ENCODE results near the gene ETS1.

ETS1 gene

DNA sequence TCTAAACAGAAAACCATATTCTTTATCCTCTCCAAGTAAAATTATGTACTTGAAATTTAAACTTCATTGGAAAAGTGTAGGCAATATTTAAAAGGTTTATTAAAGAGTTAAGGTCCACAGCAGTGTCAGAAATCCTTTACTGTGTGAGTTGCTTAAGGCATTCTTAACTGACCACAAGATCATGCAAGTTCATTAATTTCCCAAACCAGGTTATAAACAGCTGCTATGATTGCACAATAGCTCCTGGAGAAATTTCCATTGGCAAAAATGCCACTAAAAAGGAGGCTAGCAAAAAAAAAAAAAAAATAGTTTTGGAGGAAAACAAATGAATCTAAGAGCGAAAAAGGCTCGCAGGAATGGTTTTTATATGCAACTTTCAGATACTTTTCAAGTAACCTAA, 106.2 kb downstream of the ETS1 start:
- TF ChIP-seq, protein P1, sequence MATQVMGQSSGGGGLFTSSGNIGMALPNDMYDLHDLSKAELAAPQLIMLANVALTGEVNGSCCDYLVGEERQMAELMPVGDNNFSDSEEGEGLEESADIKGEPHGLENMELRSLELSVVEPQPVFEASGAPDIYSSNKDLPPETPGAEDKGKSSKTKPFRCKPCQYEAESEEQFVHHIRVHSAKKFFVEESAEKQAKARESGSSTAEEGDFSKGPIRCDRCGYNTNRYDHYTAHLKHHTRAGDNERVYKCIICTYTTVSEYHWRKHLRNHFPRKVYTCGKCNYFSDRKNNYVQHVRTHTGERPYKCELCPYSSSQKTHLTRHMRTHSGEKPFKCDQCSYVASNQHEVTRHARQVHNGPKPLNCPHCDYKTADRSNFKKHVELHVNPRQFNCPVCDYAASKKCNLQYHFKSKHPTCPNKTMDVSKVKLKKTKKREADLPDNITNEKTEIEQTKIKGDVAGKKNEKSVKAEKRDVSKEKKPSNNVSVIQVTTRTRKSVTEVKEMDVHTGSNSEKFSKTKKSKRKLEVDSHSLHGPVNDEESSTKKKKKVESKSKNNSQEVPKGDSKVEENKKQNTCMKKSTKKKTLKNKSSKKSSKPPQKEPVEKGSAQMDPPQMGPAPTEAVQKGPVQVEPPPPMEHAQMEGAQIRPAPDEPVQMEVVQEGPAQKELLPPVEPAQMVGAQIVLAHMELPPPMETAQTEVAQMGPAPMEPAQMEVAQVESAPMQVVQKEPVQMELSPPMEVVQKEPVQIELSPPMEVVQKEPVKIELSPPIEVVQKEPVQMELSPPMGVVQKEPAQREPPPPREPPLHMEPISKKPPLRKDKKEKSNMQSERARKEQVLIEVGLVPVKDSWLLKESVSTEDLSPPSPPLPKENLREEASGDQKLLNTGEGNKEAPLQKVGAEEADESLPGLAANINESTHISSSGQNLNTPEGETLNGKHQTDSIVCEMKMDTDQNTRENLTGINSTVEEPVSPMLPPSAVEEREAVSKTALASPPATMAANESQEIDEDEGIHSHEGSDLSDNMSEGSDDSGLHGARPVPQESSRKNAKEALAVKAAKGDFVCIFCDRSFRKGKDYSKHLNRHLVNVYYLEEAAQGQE (IDR thresholded peaks at IDR 0.05; ENCODE audit: insufficient replicate concordance, low read depth): no peak
- TF ChIP-seq GABPA (IDR thresholded peaks at IDR 0.05; ENCODE audit: low read depth) (no peak), SPI1 (IDR thresholded peaks at IDR 0.05; ENCODE audit: borderline replicate concordance, low read depth) (no peak), CTCF (IDR thresholded peaks at IDR 0.05; ENCODE audit: insufficient read depth, low read length) (no peak)

GRCh38 chr11:128480665-128481064, 106.7 kb downstream of the ETS1 start:
- Histone ChIP-seq H3K27me3 (ENCODE audit: insufficient read depth, poor library complexity, severe bottlenecking) (peaks cover 5% of the 10 kb centered on the region), H3K27ac (replicated peaks) (no peak overlapping the region), H3K4me3 (replicated peaks; ENCODE audit: insufficient read depth, low read length) (no peak overlapping the region)
- DNase-seq (ENCODE audit: low read depth in 1 of 2, low spot score in 1 of 2): no peak
- TF ChIP-seq CTCF (IDR thresholded peaks at IDR 0.05; ENCODE audit: insufficient read depth, low read length) (no peak), POLR2AphosphoS5 (IDR thresholded peaks at IDR 0.05; ENCODE audit: low read depth) (no peak), SPI1 (IDR thresholded peaks at IDR 0.05; ENCODE audit: borderline replicate concordance, low read depth) (no peak)

More for the DNA sequence above, 106.2 kb downstream of the ETS1 start:
- Histone ChIP-seq H3K27ac (replicated peaks) (no peak overlapping the region), H3K4me3 (replicated peaks; ENCODE audit: insufficient read depth, low read length) (no peak overlapping the region), H3K27me3 (ENCODE audit: insufficient read depth, poor library complexity, severe bottlenecking) (peaks cover 5% of the 10 kb centered on the region)
- DNase-seq (ENCODE audit: low read depth in 1 of 2, low spot score in 1 of 2): no peak

- peaks cover 5% of the 10 kb centered on the region for H3K27me3 ChIP-seq (ENCODE audit: insufficient read depth, poor library complexity, severe bottlenecking)
- no peak for DNase-seq (ENCODE audit: low read depth in 1 of 2, low spot score in 1 of 2)
- H3K27ac ChIP-seq (replicated peaks): no peak overlapping the region
- TF ChIP-seq GABPA (IDR thresholded peaks at IDR 0.05; ENCODE audit: low read depth): no peak
- no peak for TF ChIP-seq SPI1 (IDR thresholded peaks at IDR 0.05; ENCODE audit: borderline replicate concordance, low read depth)
- TF ChIP-seq CTCF (IDR thresholded peaks at IDR 0.05; ENCODE audit: insufficient read depth, low read length): no peak
- TF ChIP-seq, protein P1 (IDR thresholded peaks at IDR 0.05; ENCODE audit: insufficient replicate concordance, low read depth): no peak
- no peak for TF ChIP-seq POLR2AphosphoS5 (IDR thresholded peaks at IDR 0.05; ENCODE audit: low read depth)
- no peak overlapping the region for H3K4me3 ChIP-seq (replicated peaks; ENCODE audit: insufficient read depth, low read length)
Measured at GRCh38 chr11:128480066-128480465, 107.3 kb downstream of the ETS1 start.

DNA sequence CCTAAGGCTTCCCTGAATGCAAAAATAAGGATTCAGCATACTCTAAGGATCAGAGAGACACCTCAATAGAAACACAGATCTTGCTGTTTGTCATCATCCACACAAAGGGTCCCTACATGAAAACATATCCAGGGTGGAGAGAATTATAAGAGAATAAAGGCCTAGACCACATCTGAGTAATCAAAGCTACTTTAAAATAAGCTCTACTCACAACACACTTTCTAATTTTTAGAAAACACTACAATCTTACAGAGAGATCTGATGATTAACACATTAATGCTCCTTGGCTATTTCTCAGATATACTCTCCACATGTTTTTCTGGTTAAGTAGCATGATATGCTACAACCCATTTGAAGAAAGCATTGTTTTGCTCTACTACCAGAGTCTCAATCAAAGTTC, 108.2 kb downstream of the ETS1 start:
- TF ChIP-seq CTCF (IDR thresholded peaks at IDR 0.05; ENCODE audit: insufficient read depth, low read length) (no peak), POLR2AphosphoS5 (IDR thresholded peaks at IDR 0.05; ENCODE audit: low read depth) (no peak), SPI1 (IDR thresholded peaks at IDR 0.05; ENCODE audit: borderline replicate concordance, low read depth) (no peak), GABPA (IDR thresholded peaks at IDR 0.05; ENCODE audit: low read depth) (no peak)
- TF ChIP-seq, protein P1 (IDR thresholded peaks at IDR 0.05; ENCODE audit: insufficient replicate concordance, low read depth): no peak
- Histone ChIP-seq H3K27ac (replicated peaks) (no peak overlapping the region), H3K27me3 (ENCODE audit: insufficient read depth, poor library complexity, severe bottlenecking) (peaks cover 5% of the 10 kb centered on the region), H3K4me3 (replicated peaks; ENCODE audit: insufficient read depth, low read length) (no peak overlapping the region)
- DNase-seq (ENCODE audit: low read depth in 1 of 2, low spot score in 1 of 2): no peak

Measured in HL-60 (cell line).